ENCODE results near the gene BCKDK.

GRCh38 chr16:31078597-31079341 is 29.4 kb upstream of the BCKDK start:
- TF ChIP-seq EZH2 (IDR thresholded peaks at IDR 0.05; ENCODE audit: insufficient read depth, low read length) (no peak), CTCF (IDR thresholded peaks at IDR 0.05; ENCODE audit: insufficient read depth, low read depth, low read length) (no peak)

All from astrocyte (in vitro differentiated cells and primary cell).